GM21515 (cell line): ENCODE data around the gene C2orf76.

ENCODE experiments used
- ATAC-seq: cut with Tn5 transposase; IDR thresholded peaks from one replicate; pipeline ENCODE4 v1.9.1; 2021; ENCODE audit not compliant: unreplicated experiment

C2orf76 gene

DNA sequence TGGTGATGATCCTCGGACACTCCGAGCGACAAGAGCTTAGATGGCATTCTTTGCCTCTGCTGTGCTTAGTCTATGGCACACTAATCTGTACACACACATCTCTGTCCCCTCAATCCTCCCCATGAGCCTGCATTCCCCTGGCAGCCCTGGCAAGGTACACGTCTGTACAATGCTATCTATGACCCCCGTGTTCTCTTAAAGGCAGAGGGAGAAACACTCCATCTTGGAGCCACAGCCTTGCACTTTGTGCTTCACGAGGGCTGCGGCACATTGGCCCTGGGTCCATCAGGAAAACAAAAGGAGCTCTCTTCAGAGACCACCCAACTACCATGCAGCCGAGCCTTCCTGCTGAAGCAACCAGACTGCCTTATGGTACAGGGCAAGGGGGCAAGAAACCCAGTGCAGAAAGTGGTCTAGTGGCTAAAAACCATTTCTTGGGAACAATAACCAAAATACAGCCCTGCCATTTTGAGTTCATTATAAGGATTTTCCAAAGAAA is 100.5 kb downstream of the C2orf76 start:
- ATAC-seq = no peak

GRCh38 chr2:119265693-119266066 is 101.0 kb downstream of the C2orf76 start:
- ATAC-seq = no peak

DNA sequence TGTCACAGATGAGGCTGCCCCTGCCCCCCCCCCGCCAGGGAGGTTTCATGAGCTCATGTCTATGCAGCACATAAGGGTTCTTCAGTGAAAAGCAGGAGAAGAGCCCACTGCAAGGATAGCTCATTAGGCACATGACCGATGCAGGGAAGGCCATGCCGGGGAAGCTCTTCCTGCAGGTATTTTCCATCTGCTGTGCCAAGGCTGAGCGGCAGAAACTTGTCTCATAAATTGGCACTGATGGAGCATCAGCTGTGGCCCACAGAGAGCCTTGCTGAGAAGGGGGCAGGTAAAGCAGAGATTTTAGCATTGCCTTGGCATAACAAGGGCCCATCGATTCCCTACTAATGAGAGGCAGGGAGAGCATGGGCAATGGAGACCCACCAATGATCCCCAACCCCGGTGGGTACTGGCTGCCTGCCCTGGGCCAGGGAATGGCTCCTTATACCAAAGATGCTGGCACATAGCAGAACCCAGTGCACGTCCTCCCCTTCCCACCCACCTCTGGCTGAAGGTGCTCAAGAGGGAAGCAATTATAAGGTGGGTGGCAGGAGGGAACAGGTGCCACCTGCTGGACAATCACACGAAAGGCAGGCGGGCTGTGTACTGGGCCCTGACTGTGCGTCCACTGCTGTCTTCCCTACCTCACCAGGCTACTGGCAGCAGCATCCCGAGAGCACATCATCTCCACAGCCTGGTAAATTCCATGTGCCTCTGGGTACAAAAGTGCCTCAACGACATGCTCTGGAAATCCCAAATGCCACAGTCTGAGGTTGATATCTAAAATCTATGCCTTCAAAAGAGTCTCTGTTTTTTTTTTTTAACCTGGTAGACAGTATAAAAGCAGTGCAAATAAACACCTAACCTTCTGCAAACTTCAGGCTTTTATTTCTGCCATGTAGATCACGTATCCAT is 101.6 kb downstream of the C2orf76 start:
- peak; percentile 98 for ATAC-seq

DNA sequence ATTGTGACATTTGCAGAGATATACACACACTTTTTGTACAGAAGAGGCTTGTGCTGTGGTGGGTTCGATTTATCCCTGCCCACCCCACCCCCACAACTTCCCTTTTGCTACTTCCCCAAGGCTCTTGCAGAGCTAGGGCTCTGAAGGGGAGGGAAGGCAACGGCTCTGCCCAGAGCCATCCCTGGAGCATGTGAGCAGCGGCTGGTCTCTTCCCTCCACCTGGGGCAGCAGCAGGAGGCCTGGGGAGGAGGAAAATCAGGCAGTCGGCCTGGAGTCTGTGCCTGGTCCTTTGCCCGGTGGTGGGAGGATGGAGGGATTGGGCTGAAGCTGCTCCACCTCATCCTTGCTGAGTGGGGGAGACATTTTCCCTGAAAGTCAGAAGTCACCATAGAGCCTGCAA is 103.0 kb downstream of the C2orf76 start:
- ATAC-seq = no peak

GRCh38 chr2:119263025-119263424 is 103.6 kb downstream of the C2orf76 start:
- no peak for ATAC-seq

DNA sequence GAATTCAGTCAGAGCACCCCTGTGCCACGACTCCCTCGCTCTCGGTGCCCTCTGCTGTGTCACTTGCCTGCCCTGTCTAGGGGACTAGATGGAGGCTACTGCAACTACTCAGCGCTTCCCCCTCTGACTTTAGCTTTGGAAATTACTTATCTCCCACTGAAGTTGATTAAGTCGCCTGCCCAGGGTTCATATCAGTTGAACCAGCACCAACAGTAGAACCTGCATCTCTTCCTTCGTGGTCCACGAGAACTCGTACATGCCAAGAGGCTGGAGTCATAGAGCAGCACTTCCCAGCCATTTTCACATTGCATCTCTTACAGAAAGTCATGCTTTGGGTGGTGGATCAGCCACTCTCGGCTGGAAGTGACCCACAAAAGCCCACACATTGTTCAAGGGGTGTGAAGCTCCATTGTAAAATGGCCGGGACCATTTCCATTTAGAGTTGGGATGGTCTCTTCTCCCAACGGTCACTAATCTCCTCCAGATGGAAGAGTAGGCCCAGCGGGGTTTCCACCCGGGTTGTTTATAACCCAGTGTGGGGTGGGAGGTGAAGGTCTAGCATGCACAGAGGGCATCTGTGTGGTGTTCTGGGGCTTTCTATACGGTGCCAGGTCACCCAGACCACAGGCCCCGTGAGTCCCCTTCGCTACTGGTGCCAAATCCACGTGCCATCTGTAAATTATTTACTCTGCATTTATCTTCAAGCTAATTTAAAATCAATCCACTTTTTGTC is 105.0 kb downstream of the C2orf76 start:
- ATAC-seq = no peak

GRCh38 chr2:119260646-119261492 is 105.8 kb downstream of the C2orf76 start:
- ATAC-seq = no peak

- no peak for ATAC-seq
Measured at GRCh38 chr2:119259296-119259860, 107.3 kb downstream of the C2orf76 start.

GRCh38 chr2:119257198-119257597 is 109.4 kb downstream of the C2orf76 start:
- ATAC-seq = no peak

DNA sequence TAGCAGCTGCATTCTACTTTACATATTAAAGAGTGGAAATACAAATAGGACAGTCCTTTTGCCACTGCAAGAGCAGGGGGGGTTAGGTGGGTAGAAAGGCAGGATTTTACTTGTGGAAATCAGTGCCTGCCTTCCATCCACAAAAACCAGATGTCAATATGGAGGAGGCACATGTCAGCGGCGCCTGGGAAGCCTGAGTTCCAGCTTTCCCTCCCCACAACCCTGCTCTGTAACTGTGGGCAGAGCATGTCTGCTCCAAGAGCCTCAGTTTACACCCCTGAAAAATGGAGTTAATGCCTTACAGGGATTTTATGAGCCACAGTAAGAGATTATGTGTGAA is 110.1 kb downstream of the C2orf76 start:
- ATAC-seq = no peak

DNA sequence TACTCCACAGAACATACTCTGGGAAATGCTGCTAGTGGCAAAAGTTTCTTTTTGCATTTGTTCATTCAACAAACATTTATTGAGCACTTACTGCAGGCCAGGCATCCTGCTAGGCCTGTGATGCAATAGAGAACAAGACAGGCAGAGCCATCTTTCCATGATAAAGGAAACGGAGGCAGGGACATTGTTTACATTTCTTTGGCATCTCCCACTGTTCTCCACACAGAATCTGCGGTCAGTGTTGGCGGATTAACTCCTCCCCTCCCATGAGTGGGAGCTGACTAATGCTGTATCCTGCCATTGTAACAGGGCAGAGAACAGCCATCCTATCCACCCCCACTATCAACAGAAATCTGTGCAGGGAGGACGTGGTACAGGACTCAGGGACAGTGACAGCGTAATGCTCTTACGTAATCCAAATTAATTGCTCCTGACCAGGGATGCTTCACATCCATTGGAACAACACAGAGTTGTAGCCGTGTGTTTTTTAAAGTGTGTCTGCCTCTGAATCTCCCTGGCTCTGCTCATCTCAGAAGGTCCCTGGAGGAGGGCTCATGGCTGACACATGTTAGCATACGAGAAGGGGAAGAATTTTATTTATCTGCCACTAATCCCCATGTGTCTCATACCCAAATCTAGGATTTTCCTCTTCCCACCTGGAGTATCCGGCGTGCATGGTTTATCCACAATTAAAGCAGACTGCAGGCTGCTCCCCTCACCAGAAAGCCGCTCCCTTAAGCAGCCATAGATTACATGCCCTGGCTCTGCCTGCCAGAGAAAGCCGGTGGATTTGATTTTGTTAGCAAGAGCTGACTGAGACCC is 110.7 kb downstream of the C2orf76 start:
- no peak for ATAC-seq

DNA sequence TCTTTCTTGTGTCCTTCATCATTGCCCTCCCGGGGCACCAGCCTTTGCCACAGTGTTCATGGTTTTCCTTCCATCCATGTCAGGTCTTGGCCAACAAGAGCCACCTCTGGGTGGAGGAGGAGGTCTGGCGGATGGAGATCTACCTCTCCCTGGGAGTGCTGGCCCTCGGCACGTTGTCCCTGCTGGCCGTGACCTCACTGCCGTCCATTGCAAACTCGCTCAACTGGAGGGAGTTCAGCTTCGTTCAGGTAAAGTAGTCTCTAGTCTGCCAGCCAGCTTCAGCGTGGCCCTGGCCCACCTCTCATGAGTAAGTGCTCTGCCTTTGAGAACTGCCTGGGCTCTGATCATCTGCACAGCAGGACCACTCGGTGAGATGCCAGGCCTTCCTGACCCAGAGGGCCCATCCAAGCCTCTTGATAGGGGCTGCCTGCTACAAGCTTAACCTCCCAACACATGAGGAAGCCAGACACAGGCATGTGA is 112.0 kb downstream of the C2orf76 start:
- ATAC-seq = no peak

DNA sequence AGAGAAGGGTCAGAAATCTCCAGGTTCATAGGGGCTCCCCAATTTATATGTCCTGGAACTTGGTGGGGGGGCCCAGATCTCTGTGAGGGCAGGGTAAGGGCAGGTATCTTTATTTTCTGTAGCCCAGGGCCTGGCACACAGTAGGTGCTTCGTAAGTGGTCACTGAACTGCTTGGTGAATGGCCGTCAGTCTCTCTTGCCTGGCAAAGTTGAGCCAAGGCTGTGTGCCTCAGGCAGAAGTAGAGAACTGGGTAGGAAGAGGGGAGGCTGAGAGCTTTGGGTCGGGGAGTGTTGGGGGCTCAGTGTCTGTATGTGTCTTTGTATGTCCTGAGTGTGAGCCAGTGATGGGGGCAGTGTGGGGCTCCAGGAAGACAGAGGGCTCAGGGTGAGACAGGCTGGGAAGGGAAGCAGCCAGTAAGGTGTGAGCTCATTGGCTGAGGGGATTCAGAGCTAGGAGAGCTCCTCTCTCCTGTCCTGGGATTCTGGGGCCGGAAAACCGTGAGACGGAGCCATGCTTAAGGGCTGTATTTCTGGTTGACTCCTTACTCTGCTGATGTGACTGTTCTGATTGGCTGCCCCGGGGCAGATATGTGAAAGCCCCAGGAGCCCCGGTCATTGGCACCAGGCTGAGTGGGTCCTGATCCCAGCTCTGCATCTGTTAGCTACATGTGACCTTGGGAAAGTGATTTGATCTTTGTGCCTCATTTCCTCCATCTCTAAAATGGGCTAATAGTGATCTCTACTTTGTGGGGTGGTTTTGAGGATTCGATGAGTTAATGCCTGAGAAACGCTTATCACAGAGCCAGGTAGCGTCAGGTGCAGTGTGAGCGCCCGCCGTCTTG is 112.7 kb downstream of the C2orf76 start:
- no peak for ATAC-seq

DNA sequence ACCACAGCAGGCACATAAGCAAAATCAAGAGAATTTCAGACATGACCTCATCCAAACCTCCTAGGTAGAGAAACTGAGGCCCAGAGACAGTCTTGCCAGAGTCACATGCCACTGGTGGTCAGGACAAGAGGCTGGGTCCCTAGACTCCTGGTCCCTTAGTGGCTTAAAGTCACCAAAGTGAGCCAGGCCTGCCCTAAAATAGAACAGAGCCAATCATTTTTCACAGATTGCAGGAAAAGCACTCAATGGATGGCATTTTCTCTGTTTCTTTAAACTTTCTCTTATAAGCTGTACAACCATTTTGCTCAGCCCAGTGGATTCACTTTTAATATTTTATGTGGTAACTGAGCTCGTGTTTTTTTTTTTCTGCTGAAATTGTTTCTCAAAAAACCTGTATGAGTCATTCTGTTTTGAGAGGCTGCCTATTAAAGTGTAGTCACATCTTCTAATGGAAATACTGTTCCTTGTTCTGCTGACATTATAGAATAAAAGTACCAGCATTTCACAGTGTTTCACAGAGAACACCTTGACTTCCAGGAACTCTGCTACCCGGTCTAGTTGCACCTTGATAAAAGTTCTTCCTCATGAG is 113.4 kb downstream of the C2orf76 start:
- ATAC-seq = no peak
